A673 (cell line): ENCODE data around the gene TBC1D16.

Source experiments
- CTCF ChIP-seq: fragments of 300-800, 200-600 bp; sonication (generic); conservative IDR thresholded peaks from 2 replicates; pipeline ENCODE4 v1.5.1; 2017; ENCODE audit warnings: low read depth, mild to moderate bottlenecking, antibody characterized with exemption, low read length, moderate library complexity, mixed read lengths
- EZH2 ChIP-seq: fragments of 200-600 bp; sonication (generic); IDR thresholded peaks from 2 replicates; pipeline ENCODE4 v1.6.1; 2017; ENCODE audit warnings: borderline replicate concordance, low read depth, mild to moderate bottlenecking, mixed read lengths, antibody characterized with exemption, low read length; ENCODE audit not compliant: poor library complexity, severe bottlenecking

- TF ChIP-seq CTCF (no peak), EZH2 (no peak)
Measured at GRCh38 chr17:80032614-80033171, 3.0 kb downstream of the TBC1D16 start.
